Neural progenitor cell (in vitro differentiated cells): Measurements from ENCODE around the gene GYPC. TPM values are rescaled to one million over a fixed set of nuclear protein-coding genes. Genes with fewer than 3 reads are reported as not detected.

Source experiments
- DNase-seq: peaks from one replicate; pipeline ENCODE4 v3.0.0-alpha.2; 2016; ENCODE audit warnings: low spot score
- H2AFZ ChIP-seq: fragments of 200-600 bp; sonication (generic); replicated peaks from 2 replicates; pipeline ENCODE4 v1.6.1; 2016; ENCODE audit warnings: antibody characterized with exemption
- H3F3A ChIP-seq: fragments of 200-600 bp; sonication (generic); 2 replicates; pipeline ENCODE4 v1.6.1; 2016; ENCODE audit warnings: antibody characterized with exemption, low read depth
- H3K27ac ChIP-seq: fragments of 200-600 bp; sonication (generic); 2 replicates; pipeline ENCODE4 v1.5.1; 2016; ENCODE audit warnings: mild to moderate bottlenecking
- H3K27me3 ChIP-seq: fragments of 200-600 bp; sonication (generic); 2 replicates; pipeline ENCODE4 v1.6.1; 2016; ENCODE audit warnings: mild to moderate bottlenecking, moderate library complexity
- H3K36me3 ChIP-seq: fragments of 200-600 bp; sonication (generic); 2 replicates; pipeline ENCODE4 v1.5.1; 2016
- H3K4me1 ChIP-seq: fragments of 200-600 bp; sonication (generic); 2 replicates; pipeline ENCODE4 v1.6.1; 2016; ENCODE audit warnings: mixed run types
- H3K4me2 ChIP-seq: fragments of 200-600 bp; sonication (generic); 2 replicates; pipeline ENCODE4 v1.6.1; 2016
- H3K4me3 ChIP-seq: fragments of 200-600 bp; sonication (generic); 2 replicates; pipeline ENCODE4 v1.5.1; 2016
- H3K79me2 ChIP-seq: fragments of 200-600 bp; sonication (generic); 2 replicates; pipeline ENCODE4 v1.6.1; 2016; ENCODE audit warnings: low read depth
- H3K9ac ChIP-seq: fragments of 200-600 bp; sonication (generic); 2 replicates; pipeline ENCODE4 v1.6.1; 2016
- H3K9me3 ChIP-seq: fragments of 200-600 bp; sonication (generic); 2 replicates; pipeline ENCODE4 v1.5.1; 2016; ENCODE audit warnings: low read depth
- H4K20me1 ChIP-seq: fragments of 200-600 bp; sonication (generic); 2 replicates; pipeline ENCODE4 v1.6.1; 2016; ENCODE audit warnings: low read depth
- H3K27ac Mint-ChIP-seq: 3 replicates; pipeline ENCODE4 v1.8.0; 2021; ENCODE audit warnings: mixed read lengths
- H3K27me3 Mint-ChIP-seq: 2 replicates; pipeline ENCODE4 v1.8.0; 2022; ENCODE audit warnings: low read depth, mild to moderate bottlenecking, inconsistent platforms, moderate library complexity, mixed read lengths; ENCODE audit not compliant: insufficient read depth
- H3K36me3 Mint-ChIP-seq: 3 replicates; pipeline ENCODE4 v1.8.0; 2021; ENCODE audit warnings: mixed read lengths
- H3K4me1 Mint-ChIP-seq: 3 replicates; pipeline ENCODE4 v1.8.0; 2021; ENCODE audit warnings: mixed read lengths
- H3K4me3 Mint-ChIP-seq: 3 replicates; pipeline ENCODE4 v1.8.0; 2021; ENCODE audit warnings: mild to moderate bottlenecking, moderate library complexity, mixed read lengths
- H3K9me3 Mint-ChIP-seq: 3 replicates; pipeline ENCODE4 v1.8.0; 2020; ENCODE audit warnings: mixed read lengths
- EZH2 ChIP-seq: fragments of 200-600 bp; sonication (generic); IDR thresholded peaks from 2 replicates; pipeline ENCODE4 v1.6.1; 2017; ENCODE audit warnings: antibody characterized with exemption, mild to moderate bottlenecking, moderate library complexity
- EZH2phosphoT487 ChIP-seq: fragments of 200-600 bp; sonication (generic); IDR thresholded peaks from 2 replicates; pipeline ENCODE4 v1.6.1; 2017; ENCODE audit warnings: antibody characterized with exemption
- total RNA-seq: library from RNA; depleted of rRNA; stranded (reverse); fragments of >200 nt; gene quantifications from 2 replicates; pipeline ENCODE4 v1.2.3, GENCODE V29; 2015; ENCODE audit warnings: low replicate concordance
- TF ChIP-seq, protein P1 (sequence below): fragments of 200-600 bp; sonication (generic); IDR thresholded peaks from 2 replicates; pipeline ENCODE4 v1.5.1; 2017; ENCODE audit warnings: antibody characterized with exemption, mild to moderate bottlenecking

GYPC gene
- total RNA-seq, 1 donor from 2014 or later = 3.4 TPM

DNA sequence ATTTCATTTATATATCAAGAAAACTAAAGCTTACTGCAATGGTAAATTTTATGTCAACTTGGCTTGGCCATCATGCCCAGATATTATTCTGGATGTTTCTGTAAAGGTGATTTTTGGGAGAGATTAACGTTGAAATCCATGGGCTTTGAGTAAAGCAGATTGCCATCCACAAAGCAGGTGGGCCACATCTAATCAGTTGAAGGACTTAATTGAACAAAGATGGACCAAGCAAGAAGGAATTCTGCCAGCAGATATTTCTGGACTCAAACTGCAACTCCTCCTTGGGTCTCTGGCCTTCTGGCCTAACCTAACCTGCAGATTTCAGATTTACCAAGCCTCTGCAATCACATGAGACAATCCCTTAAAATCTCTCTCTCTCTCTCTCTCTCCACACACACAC lies 77.8 kb downstream of the GYPC start:
- Histone ChIP-seq H3K4me3 (no peak overlapping the region), H3K9me3 (no peaks in the 10 kb centered on the region), H2AFZ (no peak overlapping the region), H3K79me2 (no peaks in the 10 kb centered on the region), H3K9ac (no peak overlapping the region), H3K36me3 (no peaks in the 10 kb centered on the region), H4K20me1 (no peaks in the 10 kb centered on the region), H3K27ac (no peak overlapping the region), H3F3A (no peaks in the 10 kb centered on the region), H3K4me2 (no peak overlapping the region), H3K4me1 (no peaks in the 10 kb centered on the region), H3K27me3 (no peaks in the 10 kb centered on the region)
- Mint-ChIP-seq H3K27ac (no peak overlapping the region), H3K4me1 (no peaks in the 10 kb centered on the region), H3K27me3 (peaks cover 4% of the 10 kb centered on the region), H3K9me3 (peaks cover 4% of the 10 kb centered on the region), H3K36me3 (no peaks in the 10 kb centered on the region), H3K4me3 (no peak overlapping the region)
- DNase-seq = no peak
- TF ChIP-seq EZH2phosphoT487 (no peak), EZH2 (no peak)
- TF ChIP-seq, protein P1, sequence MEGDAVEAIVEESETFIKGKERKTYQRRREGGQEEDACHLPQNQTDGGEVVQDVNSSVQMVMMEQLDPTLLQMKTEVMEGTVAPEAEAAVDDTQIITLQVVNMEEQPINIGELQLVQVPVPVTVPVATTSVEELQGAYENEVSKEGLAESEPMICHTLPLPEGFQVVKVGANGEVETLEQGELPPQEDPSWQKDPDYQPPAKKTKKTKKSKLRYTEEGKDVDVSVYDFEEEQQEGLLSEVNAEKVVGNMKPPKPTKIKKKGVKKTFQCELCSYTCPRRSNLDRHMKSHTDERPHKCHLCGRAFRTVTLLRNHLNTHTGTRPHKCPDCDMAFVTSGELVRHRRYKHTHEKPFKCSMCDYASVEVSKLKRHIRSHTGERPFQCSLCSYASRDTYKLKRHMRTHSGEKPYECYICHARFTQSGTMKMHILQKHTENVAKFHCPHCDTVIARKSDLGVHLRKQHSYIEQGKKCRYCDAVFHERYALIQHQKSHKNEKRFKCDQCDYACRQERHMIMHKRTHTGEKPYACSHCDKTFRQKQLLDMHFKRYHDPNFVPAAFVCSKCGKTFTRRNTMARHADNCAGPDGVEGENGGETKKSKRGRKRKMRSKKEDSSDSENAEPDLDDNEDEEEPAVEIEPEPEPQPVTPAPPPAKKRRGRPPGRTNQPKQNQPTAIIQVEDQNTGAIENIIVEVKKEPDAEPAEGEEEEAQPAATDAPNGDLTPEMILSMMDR = no peak

DNA sequence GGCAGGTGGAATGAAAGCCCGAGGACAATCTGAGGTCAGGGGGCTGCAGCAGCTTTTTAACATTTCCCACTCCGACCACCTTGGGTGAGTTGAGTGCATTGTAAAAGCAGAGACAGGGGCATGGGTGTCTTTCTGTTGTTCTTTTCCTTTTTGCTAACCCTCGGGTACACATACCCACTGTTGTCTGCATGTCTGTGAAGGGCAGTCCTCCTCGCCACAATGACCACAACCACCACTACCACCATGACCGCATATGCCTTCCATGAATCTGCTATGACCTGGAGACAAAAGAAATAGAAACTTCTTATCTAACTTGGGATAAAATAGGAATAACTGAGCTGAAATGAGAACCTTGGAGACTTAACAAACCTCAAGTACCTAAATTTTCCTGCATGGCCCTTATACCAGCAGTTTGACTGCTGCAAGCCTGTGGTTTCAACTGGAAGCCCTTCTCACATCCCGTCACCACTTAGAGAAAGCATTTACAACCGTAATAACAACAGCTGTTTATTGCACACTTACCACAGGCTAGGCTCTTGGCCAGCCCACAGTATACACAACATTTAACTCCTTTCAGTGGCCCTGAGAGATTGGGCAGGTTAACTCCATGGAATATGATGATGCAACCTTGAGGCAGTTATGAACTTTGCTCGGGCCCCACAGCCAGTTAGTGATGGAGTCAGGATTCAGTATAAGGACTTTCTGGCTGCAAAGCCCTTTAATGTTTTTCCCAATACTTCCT lies 80.3 kb downstream of the GYPC start:
- Histone ChIP-seq H3K4me1 (no peaks in the 10 kb centered on the region), H3K27ac (no peak overlapping the region), H4K20me1 (no peaks in the 10 kb centered on the region), H3K4me3 (no peak overlapping the region), H3K9me3 (no peaks in the 10 kb centered on the region), H3K79me2 (no peaks in the 10 kb centered on the region), H3K27me3 (no peaks in the 10 kb centered on the region), H3K4me2 (no peak overlapping the region), H3K36me3 (no peaks in the 10 kb centered on the region), H3K9ac (no peak overlapping the region), H2AFZ (no peak overlapping the region), H3F3A (no peaks in the 10 kb centered on the region)
- Mint-ChIP-seq H3K4me3 (no peak overlapping the region), H3K27me3 (peaks cover 4% of the 10 kb centered on the region), H3K9me3 (peaks cover 9% of the 10 kb centered on the region), H3K27ac (no peak overlapping the region), H3K36me3 (no peaks in the 10 kb centered on the region), H3K4me1 (no peaks in the 10 kb centered on the region)
- DNase-seq = no peak
- TF ChIP-seq EZH2phosphoT487 = no peak
- TF ChIP-seq EZH2 = no peak
- TF ChIP-seq, protein P1 = no peak

DNA sequence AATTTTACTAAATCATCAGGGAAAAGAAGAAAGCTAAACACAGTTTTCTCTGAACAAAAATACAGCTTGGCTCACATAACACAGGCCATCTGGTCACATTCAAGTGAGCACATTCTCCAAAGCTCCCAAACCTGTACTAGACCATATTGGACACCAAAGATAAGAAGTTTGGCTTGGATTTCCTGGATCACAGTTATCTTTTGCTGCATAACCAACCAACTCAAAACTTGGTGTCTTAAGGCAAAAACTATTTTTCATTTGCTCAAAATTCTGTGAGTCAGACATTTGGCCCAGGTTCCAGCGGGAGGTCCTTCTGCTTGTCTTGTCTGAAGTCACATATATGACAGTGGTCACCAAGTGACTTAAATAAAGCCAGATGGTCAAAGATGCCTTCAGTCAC lies 83.2 kb downstream of the GYPC start:
- Histone ChIP-seq H3K36me3 (no peaks in the 10 kb centered on the region), H3F3A (no peaks in the 10 kb centered on the region), H3K27me3 (no peaks in the 10 kb centered on the region), H3K79me2 (no peaks in the 10 kb centered on the region), H3K27ac (no peak overlapping the region), H3K9me3 (peaks cover 4% of the 10 kb centered on the region), H4K20me1 (no peaks in the 10 kb centered on the region), H3K4me3 (no peak overlapping the region), H3K4me1 (no peaks in the 10 kb centered on the region), H3K9ac (no peak overlapping the region), H2AFZ (no peak overlapping the region), H3K4me2 (no peak overlapping the region)
- no peak for DNase-seq
- Mint-ChIP-seq H3K27ac (no peak overlapping the region), H3K27me3 (no peaks in the 10 kb centered on the region), H3K4me1 (no peaks in the 10 kb centered on the region), H3K36me3 (no peaks in the 10 kb centered on the region), H3K9me3 (peaks cover 24% of the 10 kb centered on the region), H3K4me3 (no peak overlapping the region)
- TF ChIP-seq EZH2phosphoT487 (no peak), EZH2 (no peak)
- TF ChIP-seq, protein P1 = no peak
